ENCODE results near the gene ERMARD.

The ERMARD gene

GRCh38 chr6:169807699-169808607, 56.5 kb downstream of the ERMARD start:
- peaks cover 7% of the 10 kb centered on the region; the same call in 1 of the 2 replicates for H3K4me1 ChIP-seq (ENCODE audit: low read length)

GRCh38 chr6:169808608-169808967, 57.2 kb downstream of the ERMARD start:
- Histone ChIP-seq H4K20me1 (ENCODE audit: insufficient read depth, low read length) (no peaks in the 10 kb centered on the region), H3K79me2 (ENCODE audit: low read length) (no peaks in the 10 kb centered on the region), H3K4me3 (ENCODE audit: low read length) (no peak overlapping the region), H3K4me2 (ENCODE audit: low read length) (no peak overlapping the region), H3K9ac (ENCODE audit: low read length) (no peak overlapping the region), H2AFZ (ENCODE audit: low read depth, low read length) (no peak overlapping the region), H3K4me1 (ENCODE audit: low read length) (peaks cover 7% of the 10 kb centered on the region; the same call in 1 of the 2 replicates), H3K27ac (ENCODE audit: low read length) (no peak overlapping the region), H3K9me3 (ENCODE audit: insufficient read depth, low read length) (no peaks in the 10 kb centered on the region), H3K36me3 (replicated peaks; ENCODE audit: low read depth, low read length) (no peaks in the 10 kb centered on the region), H3K27me3 (ENCODE audit: low read depth, low read length) (no peaks in the 10 kb centered on the region)
- TF ChIP-seq EZH2phosphoT487 (IDR thresholded peaks at IDR 0.05; ENCODE audit: low read depth) = no peak
- TF ChIP-seq CTCF (IDR thresholded peaks at IDR 0.05; ENCODE audit: low read depth, low read length) = no peak

More at GRCh38 chr6:169807699-169808607, 56.5 kb downstream of the ERMARD start:
- no peaks in the 10 kb centered on the region for H4K20me1 ChIP-seq (ENCODE audit: insufficient read depth, low read length)
- H3K4me2 ChIP-seq (ENCODE audit: low read length) = no peak overlapping the region
- H3K36me3 ChIP-seq (replicated peaks; ENCODE audit: low read depth, low read length) = no peaks in the 10 kb centered on the region
- H3K4me3 ChIP-seq (ENCODE audit: low read length) = no peak overlapping the region
- H3K79me2 ChIP-seq (ENCODE audit: low read length) = no peaks in the 10 kb centered on the region
- H3K27ac ChIP-seq (ENCODE audit: low read length) = no peak overlapping the region
- H3K27me3 ChIP-seq (ENCODE audit: low read depth, low read length) = no peaks in the 10 kb centered on the region
- no peak overlapping the region for H3K9ac ChIP-seq (ENCODE audit: low read length)
- no peak for TF ChIP-seq EZH2phosphoT487 (IDR thresholded peaks at IDR 0.05; ENCODE audit: low read depth)
- no peak for TF ChIP-seq CTCF (IDR thresholded peaks at IDR 0.05; ENCODE audit: low read depth, low read length)
- H3K9me3 ChIP-seq (ENCODE audit: insufficient read depth, low read length) = no peaks in the 10 kb centered on the region
- H2AFZ ChIP-seq (ENCODE audit: low read depth, low read length) = no peak overlapping the region

GRCh38 chr6:169809386-169809785, 58.0 kb downstream of the ERMARD start:
- Histone ChIP-seq H3K36me3 (replicated peaks; ENCODE audit: low read depth, low read length) (no peaks in the 10 kb centered on the region), H3K27ac (ENCODE audit: low read length) (no peak overlapping the region), H3K27me3 (ENCODE audit: low read depth, low read length) (no peaks in the 10 kb centered on the region), H3K79me2 (ENCODE audit: low read length) (no peaks in the 10 kb centered on the region), H3K9ac (ENCODE audit: low read length) (no peak overlapping the region), H2AFZ (ENCODE audit: low read depth, low read length) (no peak overlapping the region), H3K9me3 (ENCODE audit: insufficient read depth, low read length) (no peaks in the 10 kb centered on the region), H3K4me1 (ENCODE audit: low read length) (peaks cover 7% of the 10 kb centered on the region; the same call in 1 of the 2 replicates), H3K4me3 (ENCODE audit: low read length) (no peak overlapping the region), H4K20me1 (ENCODE audit: insufficient read depth, low read length) (no peaks in the 10 kb centered on the region), H3K4me2 (ENCODE audit: low read length) (no peak overlapping the region)
- TF ChIP-seq CTCF (IDR thresholded peaks at IDR 0.05; ENCODE audit: low read depth, low read length) (no peak), EZH2phosphoT487 (IDR thresholded peaks at IDR 0.05; ENCODE audit: low read depth) (no peak)

All from OCI-LY3 (cell line).